ENCODE measurements around the gene HAPLN1.

DNA sequence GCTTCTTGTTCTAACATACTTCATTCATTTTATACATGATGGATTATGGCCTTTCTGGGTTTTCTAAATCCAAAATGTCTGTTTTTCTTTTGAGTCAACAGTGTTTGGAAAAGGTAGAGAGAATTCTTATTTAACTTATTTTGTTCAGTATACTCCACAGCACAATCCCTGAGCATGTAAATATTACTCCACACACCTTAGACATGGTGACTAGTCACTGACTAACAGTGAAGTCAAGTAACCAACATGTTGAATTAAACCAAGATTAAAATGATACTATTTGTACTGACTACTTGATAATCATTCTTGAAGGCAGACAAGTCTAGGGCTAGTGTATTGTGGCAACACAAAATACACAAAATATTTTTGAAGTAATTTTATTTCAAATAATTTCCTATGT is 55.0 kb downstream of the HAPLN1 start:
- TF ChIP-seq EZH2 (IDR thresholded peaks at IDR 0.05; ENCODE audit: low read depth, low read length, severe bottlenecking) (no peak), TAF1 (IDR thresholded peaks at IDR 0.05; ENCODE audit: low read depth, low read length) (no peak), RAD21 (IDR thresholded peaks at IDR 0.05 in 1 of 2, conservative IDR thresholded peaks at IDR 0.05 in 1 of 2; ENCODE audit: low read depth in 2 of 2, low read length in 2 of 2) (no peak), RXRA (IDR thresholded peaks at IDR 0.05; ENCODE audit: insufficient read depth, low read depth, low read length) (no peak), POLR2AphosphoS5 (IDR thresholded peaks at IDR 0.05; ENCODE audit: low read depth, low read length) (no peak)
